Natural killer cell treated with Interleukin-12 subunit alpha and Interleukin-12 subunit beta and Interleukin-15 and Interleukin-18, amount 100 ng/mL, for 72 hours (primary cell): ENCODE results near the gene TACC2. TPM values are rescaled to one million over a fixed set of nuclear protein-coding genes. Genes with fewer than 3 reads are reported as not detected.
"Not testable (repeated sequence)": the region's sequence is repeated elsewhere in the genome, so short reads cannot be mapped to it uniquely, and the experiment has no call there.

Experiments
- ATAC-seq, 2 donors: fragments of 150-1000 bp; cut with Tn5 transposase in 1 of 2; sonication (Bioruptor Pico), chemical (Tn5 transposase) in 1 of 2; 2 replicates each; pipeline ENCODE4 v1.10.0; 2021
- DNase-seq: peaks from one replicate; pipeline ENCODE4 v3.0.0; 2022; ENCODE audit warnings: low spot score
- H3K27ac Mint-ChIP-seq, 2 donors: 1 replicate in 1 of 2; 2 replicates in 1 of 2; pipeline ENCODE4 v1.8.0; 2022; ENCODE audit warnings: mixed read lengths in 2 of 2, mild to moderate bottlenecking in 1 of 2, moderate library complexity in 1 of 2
- H3K27me3 Mint-ChIP-seq, 2 donors: 1 replicate in 1 of 2; 2 replicates in 1 of 2; pipeline ENCODE4 v1.8.0; 2022; ENCODE audit warnings: mixed read lengths in 2 of 2
- H3K36me3 Mint-ChIP-seq: one replicate; pipeline ENCODE4 v1.8.0; 2022; ENCODE audit warnings: mixed read lengths
- H3K4me1 Mint-ChIP-seq, 2 donors: 1 replicate in 1 of 2; 2 replicates in 1 of 2; pipeline ENCODE4 v1.8.0; 2022; ENCODE audit warnings: low read depth in 2 of 2, mixed read lengths in 2 of 2, mild to moderate bottlenecking in 1 of 2
- H3K4me3 Mint-ChIP-seq: one replicate; pipeline ENCODE4 v1.8.0; 2022; ENCODE audit warnings: mixed read lengths
- H3K9me3 Mint-ChIP-seq: 2 replicates; pipeline ENCODE4 v1.8.0; 2022; ENCODE audit warnings: mixed read lengths
- total RNA-seq, 2 donors: library from RNA; stranded (reverse); gene quantifications; one replicate each; pipeline ENCODE4 v1.2.3, GENCODE V29; 2022

TACC2 gene
- total RNA-seq, 2 donors from 2014 or later, result not detected

GRCh38 chr10:121969086-121969485 lies 19.9 kb upstream of the TACC2 start:
- not testable (repeated sequence) for H3K4me3 Mint-ChIP-seq, H3K27me3 Mint-ChIP-seq, DNase-seq, ATAC-seq, H3K27ac Mint-ChIP-seq, H3K9me3 Mint-ChIP-seq
- Mint-ChIP-seq H3K4me1 (peaks cover 16% of the 10 kb centered on the region in 2 donors), H3K36me3 (peaks cover 18% of the 10 kb centered on the region)

DNA sequence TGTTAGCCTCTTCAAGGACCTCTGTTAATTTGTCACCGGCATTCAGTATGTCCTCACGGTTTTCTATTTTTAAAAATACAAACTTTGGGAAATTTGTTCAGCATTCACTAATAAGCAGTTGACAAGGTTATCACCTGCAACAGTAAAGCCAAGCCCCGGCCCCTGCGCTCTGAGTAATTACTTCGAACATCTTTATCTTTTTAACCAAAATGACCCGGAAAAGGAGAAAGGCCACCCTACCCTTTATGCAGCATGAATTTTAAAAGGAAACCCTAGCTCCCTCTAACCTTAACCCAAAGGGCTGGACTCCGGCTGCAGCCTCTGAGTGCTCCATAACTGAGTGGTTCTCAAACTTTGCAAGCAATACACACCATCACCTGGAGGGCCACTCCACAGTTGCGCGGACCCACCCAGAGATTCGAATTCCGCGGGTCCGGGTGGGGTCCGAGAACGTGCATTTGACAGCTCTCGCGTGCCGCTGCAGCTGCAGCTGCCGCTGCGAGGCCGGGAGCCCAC lies 14.9 kb upstream of the TACC2 start:
- peak; percentile 1 to 7 for ATAC-seq
- Mint-ChIP-seq H3K36me3 (peaks cover 10% of the 10 kb centered on the region), H3K27ac (no peak overlapping the region), H3K27me3 (no peaks in the 10 kb centered on the region), H3K9me3 (no peaks in the 10 kb centered on the region), H3K4me3 (peak overlapping the region; percentile 91), H3K4me1 (peaks cover 16 to 19% of the 10 kb centered on the region in 2 donors)
- no peak for DNase-seq

GRCh38 chr10:121974535-121975294 lies 14.2 kb upstream of the TACC2 start, which contains the start of gene NSMCE4A:
Gene NSMCE4A, minus strand, starts transcription at chr10:121975217. Its CDS starts 52 bp downstream, at chr10:121975165.
- Mint-ChIP-seq H3K27me3 (no peaks in the 10 kb centered on the region), H3K4me3 (peak within 1 kb of the TSS; percentile 91), H3K9me3 (no peaks in the 10 kb centered on the region), H3K4me1 (peaks cover 16 to 19% of the 10 kb centered on the region in 2 donors), H3K36me3 (peaks cover 10% of the 10 kb centered on the region), H3K27ac (no peak within 1 kb of the TSS)
- peak; percentile 85 for DNase-seq
- ATAC-seq, result peak; percentile 90 to 93

GRCh38 chr10:121975295-121976086 lies 13.5 kb upstream of the TACC2 start:
- no peak overlapping the region for H3K27ac Mint-ChIP-seq
- no peaks in the 10 kb centered on the region for H3K27me3 Mint-ChIP-seq
- peak in 1 of 2 donors; percentile 16 for ATAC-seq

GRCh38 chr10:121976607-121977006 lies 12.4 kb upstream of the TACC2 start:
- Mint-ChIP-seq H3K9me3 (no peaks in the 10 kb centered on the region), H3K4me3 (no peak overlapping the region), H3K27ac (no peak overlapping the region), H3K27me3 (peaks cover 0 to 2% of the 10 kb centered on the region in 2 donors), H3K36me3 (peaks cover 7% of the 10 kb centered on the region), H3K4me1 (peaks cover 13 to 19% of the 10 kb centered on the region in 2 donors)
- no peak for DNase-seq
- ATAC-seq, result no peak

More at GRCh38 chr10:121975295-121976086, 13.5 kb upstream of the TACC2 start:
- no peak for DNase-seq
- peaks cover 16 to 19% of the 10 kb centered on the region in 2 donors for H3K4me1 Mint-ChIP-seq
- H3K9me3 Mint-ChIP-seq, result no peaks in the 10 kb centered on the region
- peaks cover 10% of the 10 kb centered on the region for H3K36me3 Mint-ChIP-seq
- peak overlapping the region; percentile 49 for H3K4me3 Mint-ChIP-seq

GRCh38 chr10:121978511-121978910 lies 10.5 kb upstream of the TACC2 start:
- Mint-ChIP-seq H3K27me3 (peaks cover 6 to 8% of the 10 kb centered on the region in 2 donors), H3K36me3 (peaks cover 1% of the 10 kb centered on the region), H3K4me3 (no peak overlapping the region), H3K4me1 (peaks cover 2 to 7% of the 10 kb centered on the region in 2 donors), H3K27ac (no peak overlapping the region), H3K9me3 (no peaks in the 10 kb centered on the region)
- ATAC-seq, result no peak
- DNase-seq, result no peak

DNA sequence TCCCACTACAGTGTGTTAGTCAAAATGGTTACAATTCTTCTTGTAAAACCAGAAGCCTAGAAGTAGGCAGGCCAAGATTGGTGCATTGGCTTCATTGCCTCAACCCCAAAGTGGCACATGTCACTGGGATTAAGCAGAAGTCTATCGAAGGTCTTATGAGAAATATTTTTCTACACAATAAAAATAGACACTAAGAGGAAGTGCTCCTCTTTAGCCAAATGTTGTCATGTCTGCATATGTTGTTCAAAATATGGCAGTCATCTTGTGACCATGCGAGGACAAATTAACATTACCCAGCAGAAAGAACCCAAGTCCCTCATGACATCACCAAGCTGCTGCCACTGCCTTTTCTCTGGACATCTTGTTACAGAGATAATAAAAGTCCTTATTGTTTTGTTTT lies 7.6 kb upstream of the TACC2 start:
- Mint-ChIP-seq H3K4me3 (no peak overlapping the region), H3K4me1 (no peaks in the 10 kb centered on the region), H3K27me3 (peaks cover 11 to 18% of the 10 kb centered on the region in 2 donors), H3K27ac (no peak overlapping the region), H3K36me3 (peaks cover 14% of the 10 kb centered on the region), H3K9me3 (no peaks in the 10 kb centered on the region)
- DNase-seq (no peak), ATAC-seq (no peak)

GRCh38 chr10:121983852-121984251 lies 5.1 kb upstream of the TACC2 start:
- H3K9me3 Mint-ChIP-seq, result no peaks in the 10 kb centered on the region
- no peak for DNase-seq
- H3K27me3 Mint-ChIP-seq, result peaks cover 18 to 38% of the 10 kb centered on the region in 2 donors
- no peak for ATAC-seq
- no peak overlapping the region for H3K4me3 Mint-ChIP-seq
- H3K27ac Mint-ChIP-seq, result no peak overlapping the region
- H3K4me1 Mint-ChIP-seq, result no peaks in the 10 kb centered on the region
- peaks cover 14% of the 10 kb centered on the region for H3K36me3 Mint-ChIP-seq

DNA sequence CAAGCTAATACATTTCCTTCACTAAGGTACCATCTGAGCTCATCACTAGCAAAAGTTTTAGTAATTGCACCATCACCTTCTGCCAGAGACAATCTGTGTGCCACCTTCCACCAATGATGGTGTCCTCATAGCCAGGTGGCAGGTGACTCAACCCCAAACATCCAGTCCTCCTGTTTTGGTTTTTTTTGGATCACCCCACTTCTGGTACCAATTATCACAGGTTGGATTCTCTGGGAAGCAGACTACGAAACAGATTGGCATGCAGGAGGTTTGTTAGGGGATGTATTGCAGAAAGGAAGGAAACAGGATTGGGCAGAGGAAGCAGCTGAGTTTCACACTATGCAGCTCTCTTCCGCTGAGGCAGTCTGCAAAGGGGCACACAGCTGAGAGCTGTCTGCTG lies 4.5 kb upstream of the TACC2 start:
- Mint-ChIP-seq H3K36me3 (peaks cover 14% of the 10 kb centered on the region), H3K4me1 (no peaks in the 10 kb centered on the region), H3K9me3 (no peaks in the 10 kb centered on the region), H3K27ac (no peak overlapping the region), H3K4me3 (no peak overlapping the region), H3K27me3 (peaks cover 18 to 38% of the 10 kb centered on the region in 2 donors)
- ATAC-seq (no peak), DNase-seq (no peak)

DNA sequence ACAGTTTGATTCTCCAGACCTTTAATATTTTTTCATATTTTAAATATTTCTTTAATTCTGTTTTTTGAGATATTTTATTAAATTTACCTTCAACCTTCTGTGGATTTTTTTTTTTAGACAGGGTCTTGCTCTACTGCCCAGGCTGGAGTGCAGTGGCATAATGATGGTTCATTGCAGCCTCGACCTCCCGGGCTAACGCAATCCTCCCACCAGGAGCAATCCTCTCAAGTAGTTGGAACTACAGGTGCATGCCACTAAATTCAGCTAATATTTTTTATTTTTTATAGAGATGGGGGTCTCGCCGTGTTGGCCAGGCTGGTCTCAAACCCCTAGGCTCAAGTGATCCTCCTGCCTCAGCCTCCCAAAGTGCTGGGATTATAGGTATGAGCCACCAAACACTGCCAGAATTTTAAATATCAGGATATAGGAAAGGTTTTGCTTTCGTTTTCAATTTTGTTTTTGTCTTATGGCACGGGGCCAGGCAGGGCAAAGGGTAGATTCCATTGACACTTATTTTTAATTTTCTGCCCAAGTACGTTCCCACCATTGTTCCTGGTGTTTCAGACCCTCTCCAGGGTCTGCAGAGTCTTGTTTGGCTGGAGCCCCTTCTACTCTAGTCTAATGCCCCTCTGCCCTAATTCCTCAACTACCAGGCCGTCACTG lies 1.2 kb downstream of the TACC2 start:
- no peak overlapping the region for H3K27ac Mint-ChIP-seq
- peaks cover 19 to 29% of the 10 kb centered on the region in 2 donors for H3K27me3 Mint-ChIP-seq
- DNase-seq (no peak), ATAC-seq (no peak)
- no peak overlapping the region for H3K4me3 Mint-ChIP-seq
- H3K36me3 Mint-ChIP-seq, result peaks cover 1% of the 10 kb centered on the region
- no peaks in the 10 kb centered on the region for H3K4me1 Mint-ChIP-seq
- no peaks in the 10 kb centered on the region for H3K9me3 Mint-ChIP-seq

- peaks cover 22 to 31% of the 10 kb centered on the region in 2 donors for H3K27me3 Mint-ChIP-seq
- H3K27ac Mint-ChIP-seq, H3K9me3 Mint-ChIP-seq, DNase-seq, H3K4me3 Mint-ChIP-seq, H3K36me3 Mint-ChIP-seq, ATAC-seq, H3K4me1 Mint-ChIP-seq: not testable (repeated sequence)
Measured at GRCh38 chr10:121991727-121992126, 2.8 kb downstream of the TACC2 start.

DNA sequence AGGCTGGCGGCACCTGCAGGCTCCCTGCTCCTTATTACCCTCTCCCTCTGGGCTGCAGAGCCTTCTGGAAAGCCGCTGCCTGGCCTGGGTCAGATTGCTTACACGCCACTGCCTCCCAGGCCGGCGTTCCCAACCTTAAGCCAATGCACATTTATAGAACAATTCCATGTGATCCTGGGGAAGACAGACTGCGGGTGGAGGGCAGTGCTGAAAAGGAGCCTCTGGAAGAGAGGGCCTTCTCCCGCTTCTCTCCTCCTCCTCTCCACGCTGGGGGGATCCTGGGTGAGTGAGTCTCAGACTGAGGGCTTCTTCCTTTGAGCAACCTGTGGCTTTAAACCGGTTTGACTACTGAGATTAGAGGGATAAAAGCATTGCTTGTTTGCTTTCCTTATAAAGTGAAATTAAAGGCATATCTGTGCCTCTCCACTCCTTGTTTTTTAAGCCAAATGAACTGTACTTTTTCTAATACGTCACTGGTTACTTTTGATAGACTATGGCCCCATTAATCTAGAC lies 5.5 kb downstream of the TACC2 start:
- Mint-ChIP-seq H3K4me3 (no peak overlapping the region), H3K36me3 (no peaks in the 10 kb centered on the region), H3K27me3 (peaks cover 21 to 23% of the 10 kb centered on the region in 2 donors), H3K4me1 (no peaks in the 10 kb centered on the region), H3K9me3 (no peaks in the 10 kb centered on the region), H3K27ac (no peak overlapping the region)
- DNase-seq (no peak), ATAC-seq (no peak)

DNA sequence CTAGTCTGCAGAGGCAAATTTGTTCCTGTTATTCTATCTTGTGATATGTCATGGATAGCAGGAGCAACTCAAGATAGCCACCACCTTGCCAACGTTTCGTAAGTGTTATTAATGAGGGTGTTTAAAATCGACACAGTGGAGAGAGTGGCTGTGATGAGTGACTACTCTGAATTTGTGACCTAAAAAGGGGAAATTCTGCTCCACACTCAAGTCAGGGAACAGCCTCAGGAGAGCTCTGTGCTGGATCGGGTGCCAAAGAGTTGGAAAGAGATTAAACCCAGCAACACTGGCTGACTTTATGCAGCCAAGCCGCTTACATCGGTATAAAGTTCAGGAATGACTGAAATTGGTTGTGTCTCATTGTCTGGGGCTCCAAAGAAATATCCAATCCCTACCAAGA lies 9.5 kb downstream of the TACC2 start:
- H3K27ac Mint-ChIP-seq, result no peak overlapping the region
- no peak for ATAC-seq
- no peak for DNase-seq
- H3K36me3 Mint-ChIP-seq, result peaks cover 8% of the 10 kb centered on the region
- H3K4me3 Mint-ChIP-seq, result no peak overlapping the region
- H3K27me3 Mint-ChIP-seq, result peaks cover 23 to 29% of the 10 kb centered on the region in 2 donors
- no peaks in the 10 kb centered on the region for H3K4me1 Mint-ChIP-seq
- H3K9me3 Mint-ChIP-seq, result peaks cover 4% of the 10 kb centered on the region
